Right atrium auricular region (tissue), 2 donors: Measurements from ENCODE around the gene SEMA3A. TPM values are rescaled to one million over a fixed set of nuclear protein-coding genes. Genes with fewer than 3 reads are reported as not detected.

Source experiments
- DNase-seq: peaks from one replicate; pipeline ENCODE4 v3.0.0-alpha.2; 2019; ENCODE audit warnings: low spot score
- H3K27ac ChIP-seq, 2 donors: fragments of 200-600 bp; sonication (generic); 1 replicate in 1 of 2; 2 replicates in 1 of 2; pipeline ENCODE4 v1.5.1; 2016 to 2019
- H3K27me3 ChIP-seq, 2 donors: fragments of 200-600 bp; sonication (generic); one replicate each; pipeline versions ENCODE4 v1.5.1 to v1.6.0; 2017 to 2019
- H3K36me3 ChIP-seq: fragments of 200-600 bp; sonication (generic); one replicate; pipeline ENCODE4 v1.5.1; 2016
- H3K4me1 ChIP-seq, 2 donors: fragments of 200-600 bp; sonication (generic); one replicate each; pipeline versions ENCODE4 v1.5.1 to v1.6.0; 2017 to 2019
- H3K4me3 ChIP-seq, 2 donors: fragments of 200-600 bp; sonication (generic); 1 replicate in 1 of 2; 2 replicates in 1 of 2; pipeline ENCODE4 v1.5.1; 2017 to 2019; ENCODE audit warnings: mild to moderate bottlenecking in 1 of 2, moderate library complexity in 1 of 2
- H3K9me3 ChIP-seq, 2 donors: fragments of 200-600 bp; sonication (generic); one replicate each; pipeline ENCODE4 v1.5.1; 2019
- total RNA-seq, 2 donors: library from RNA; depleted of rRNA; stranded (reverse); fragments of >200 nt; gene quantifications; one replicate each; pipeline ENCODE4 v1.1.0, GENCODE V29; 2016
- TF ChIP-seq, protein P1 (sequence below), 2 donors: fragments of 200-600 bp; sonication (generic); IDR thresholded peaks; one replicate each; pipeline ENCODE4 v1.5.1; 2019; ENCODE audit warnings: antibody characterized with exemption in 2 of 2

SEMA3A gene
- total RNA-seq, 2 donors from 2014 or later = 3.6 to 6.1 TPM

DNA sequence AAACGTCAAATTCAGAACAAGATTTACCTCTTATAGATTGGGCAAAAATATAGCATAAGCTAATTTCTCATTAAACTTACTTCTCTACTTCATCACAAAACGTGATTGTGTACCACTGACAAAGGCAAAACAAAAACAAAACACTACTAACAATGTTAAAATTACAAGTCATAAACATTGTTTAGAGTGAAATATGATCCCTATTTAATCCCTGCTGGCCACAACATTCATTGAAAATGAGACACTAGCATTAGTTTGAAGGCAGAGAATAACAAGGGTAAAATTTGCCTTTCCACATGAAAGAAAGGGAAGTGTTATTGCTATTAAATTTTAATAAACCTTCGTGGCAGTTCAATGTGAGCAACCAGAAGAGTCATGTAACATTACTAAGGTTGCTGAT, 45.0 kb downstream of the SEMA3A start:
- H3K36me3 ChIP-seq = no peaks in the 10 kb centered on the region
- H3K27ac ChIP-seq = no peak overlapping the region
- DNase-seq = no peak
- no peaks in the 10 kb centered on the region for H3K4me1 ChIP-seq
- TF ChIP-seq, protein P1, sequence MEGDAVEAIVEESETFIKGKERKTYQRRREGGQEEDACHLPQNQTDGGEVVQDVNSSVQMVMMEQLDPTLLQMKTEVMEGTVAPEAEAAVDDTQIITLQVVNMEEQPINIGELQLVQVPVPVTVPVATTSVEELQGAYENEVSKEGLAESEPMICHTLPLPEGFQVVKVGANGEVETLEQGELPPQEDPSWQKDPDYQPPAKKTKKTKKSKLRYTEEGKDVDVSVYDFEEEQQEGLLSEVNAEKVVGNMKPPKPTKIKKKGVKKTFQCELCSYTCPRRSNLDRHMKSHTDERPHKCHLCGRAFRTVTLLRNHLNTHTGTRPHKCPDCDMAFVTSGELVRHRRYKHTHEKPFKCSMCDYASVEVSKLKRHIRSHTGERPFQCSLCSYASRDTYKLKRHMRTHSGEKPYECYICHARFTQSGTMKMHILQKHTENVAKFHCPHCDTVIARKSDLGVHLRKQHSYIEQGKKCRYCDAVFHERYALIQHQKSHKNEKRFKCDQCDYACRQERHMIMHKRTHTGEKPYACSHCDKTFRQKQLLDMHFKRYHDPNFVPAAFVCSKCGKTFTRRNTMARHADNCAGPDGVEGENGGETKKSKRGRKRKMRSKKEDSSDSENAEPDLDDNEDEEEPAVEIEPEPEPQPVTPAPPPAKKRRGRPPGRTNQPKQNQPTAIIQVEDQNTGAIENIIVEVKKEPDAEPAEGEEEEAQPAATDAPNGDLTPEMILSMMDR (IDR thresholded peaks at IDR 0.05) = no peak
- no peaks in the 10 kb centered on the region for H3K9me3 ChIP-seq
- no peaks in the 10 kb centered on the region for H3K27me3 ChIP-seq
- H3K4me3 ChIP-seq = no peak overlapping the region

DNA sequence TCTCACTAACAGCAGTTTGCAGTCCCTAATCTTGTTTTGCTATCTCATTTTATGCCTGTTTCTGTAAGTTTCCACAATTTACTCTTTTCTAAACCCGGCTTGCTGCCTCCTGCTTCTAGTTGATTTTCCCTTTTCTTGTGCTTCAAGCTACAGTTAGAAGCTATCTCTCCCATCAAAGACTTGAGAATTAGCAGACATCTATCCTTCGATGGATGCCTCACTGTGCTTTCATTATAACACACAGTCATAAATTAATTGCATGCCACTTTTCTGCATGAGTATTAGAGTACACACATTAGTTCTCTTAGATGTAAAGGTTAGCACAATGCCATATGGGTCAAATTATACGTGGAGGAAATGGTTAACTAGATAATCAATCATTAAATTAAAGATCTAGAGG, 48.7 kb downstream of the SEMA3A start:
- no peak for DNase-seq
- H3K4me1 ChIP-seq = no peaks in the 10 kb centered on the region

DNA sequence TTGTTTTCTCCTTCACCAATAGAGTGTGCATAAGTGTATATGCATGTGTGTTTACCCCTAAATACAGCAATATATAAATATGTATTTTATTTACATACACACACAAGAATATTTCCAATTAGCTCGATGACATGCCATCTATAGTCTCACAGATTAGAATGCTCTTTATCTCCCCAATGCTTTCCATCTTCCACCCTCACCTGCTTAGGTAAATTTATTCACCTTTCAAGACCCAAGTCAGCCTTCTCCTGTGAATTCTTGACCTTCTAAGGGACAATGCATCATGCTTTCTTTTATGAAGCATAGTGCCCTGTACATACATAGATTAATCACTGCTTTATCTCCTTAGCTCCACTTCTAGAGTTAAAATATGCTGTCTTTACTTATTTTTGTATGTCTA, 49.7 kb downstream of the SEMA3A start:
- no peak overlapping the region for H3K4me3 ChIP-seq
- H3K36me3 ChIP-seq = no peaks in the 10 kb centered on the region
- no peaks in the 10 kb centered on the region for H3K9me3 ChIP-seq
- no peak for DNase-seq
- TF ChIP-seq, protein P1 (IDR thresholded peaks at IDR 0.05) = no peak
- no peaks in the 10 kb centered on the region for H3K27me3 ChIP-seq
- H3K27ac ChIP-seq = no peak overlapping the region
- no peaks in the 10 kb centered on the region for H3K4me1 ChIP-seq

More for the DNA sequence above, 48.7 kb downstream of the SEMA3A start:
- H3K4me3 ChIP-seq = no peak overlapping the region
- H3K27me3 ChIP-seq = no peaks in the 10 kb centered on the region
- H3K9me3 ChIP-seq = no peaks in the 10 kb centered on the region
- TF ChIP-seq, protein P1 (IDR thresholded peaks at IDR 0.05) = no peak
- H3K36me3 ChIP-seq = no peaks in the 10 kb centered on the region
- no peak overlapping the region for H3K27ac ChIP-seq

DNA sequence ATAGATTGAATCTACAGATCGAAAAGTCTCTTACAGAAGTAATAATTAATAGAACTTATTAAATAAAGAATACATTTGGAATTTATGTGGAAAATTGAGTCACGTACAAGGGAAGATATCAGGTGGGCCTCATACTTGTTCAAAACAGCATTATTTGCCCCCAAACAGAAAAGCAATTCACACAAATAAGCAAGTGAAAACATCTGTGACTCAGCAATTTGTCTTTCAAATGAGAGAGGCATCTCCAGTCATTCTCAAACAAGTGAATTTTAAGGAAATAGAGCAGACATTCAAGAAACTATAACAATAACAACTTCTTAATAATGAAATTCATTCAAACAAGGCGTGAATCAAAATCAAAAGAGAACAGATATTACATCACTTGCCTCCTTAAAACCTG, 50.1 kb downstream of the SEMA3A start:
- H3K27ac ChIP-seq = no peak overlapping the region
- TF ChIP-seq, protein P1 (IDR thresholded peaks at IDR 0.05) = no peak
- no peaks in the 10 kb centered on the region for H3K4me1 ChIP-seq
- H3K9me3 ChIP-seq = no peaks in the 10 kb centered on the region
- H3K4me3 ChIP-seq = no peak overlapping the region
- H3K36me3 ChIP-seq = no peaks in the 10 kb centered on the region
- no peaks in the 10 kb centered on the region for H3K27me3 ChIP-seq
- DNase-seq = no peak

DNA sequence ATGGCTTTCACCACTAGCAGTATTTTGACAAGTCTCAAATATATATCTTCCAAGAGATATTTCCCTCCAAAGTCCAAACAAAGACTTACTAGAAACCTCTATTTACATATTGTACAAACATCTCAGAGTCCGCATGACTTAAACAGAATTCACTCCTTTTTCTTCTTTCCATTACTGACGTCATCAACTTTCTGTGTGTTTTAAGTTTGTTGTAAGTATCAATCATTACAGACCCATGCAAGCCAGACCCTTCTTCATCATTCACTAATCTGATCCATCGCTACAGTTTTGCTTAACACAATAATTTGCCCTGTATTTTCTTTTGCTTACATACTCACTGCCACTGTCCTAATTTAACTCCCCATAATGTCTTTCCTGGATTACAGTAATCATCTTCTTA, 51.9 kb downstream of the SEMA3A start:
- H3K27me3 ChIP-seq = no peaks in the 10 kb centered on the region
- H3K27ac ChIP-seq = no peak overlapping the region
- H3K4me3 ChIP-seq = no peak overlapping the region
- DNase-seq = no peak
- TF ChIP-seq, protein P1 (IDR thresholded peaks at IDR 0.05) = no peak
- H3K9me3 ChIP-seq = no peaks in the 10 kb centered on the region
- H3K36me3 ChIP-seq = no peaks in the 10 kb centered on the region
- H3K4me1 ChIP-seq = no peaks in the 10 kb centered on the region

DNA sequence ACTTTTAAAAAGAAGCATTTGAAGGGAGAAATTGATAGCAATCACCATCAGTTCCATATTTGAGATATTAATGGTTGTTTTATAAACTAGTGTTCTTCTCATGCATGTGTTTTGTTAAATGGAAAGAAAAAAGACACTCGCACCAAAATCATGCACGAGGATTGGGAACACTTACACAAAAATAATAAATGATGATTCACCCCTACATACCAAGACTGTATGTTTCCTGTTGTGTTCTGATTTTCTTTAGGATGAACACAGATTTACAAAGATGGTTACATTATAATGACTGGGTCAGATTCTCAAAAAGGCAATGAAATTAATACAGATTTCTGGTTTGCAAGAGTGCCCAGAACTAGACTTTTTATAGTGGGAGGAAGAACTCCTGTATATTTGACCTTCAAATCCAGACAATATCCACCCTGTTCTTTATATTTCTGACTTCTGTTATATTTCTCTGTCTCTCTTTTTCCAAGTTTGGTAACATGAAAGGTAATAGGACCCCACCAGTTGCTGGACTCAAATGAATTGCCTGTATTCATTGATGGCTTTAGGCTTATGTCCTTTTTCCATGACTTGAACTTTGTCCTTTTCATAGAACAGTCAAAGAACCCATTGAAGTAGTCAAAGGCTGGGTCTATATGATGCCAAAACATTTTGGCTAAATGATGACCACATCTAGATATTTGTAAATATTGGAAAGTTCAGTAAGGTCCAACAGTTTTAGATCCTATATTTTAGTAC, 54.4 kb downstream of the SEMA3A start:
- TF ChIP-seq, protein P1 (IDR thresholded peaks at IDR 0.05) = no peak
- no peak overlapping the region for H3K27ac ChIP-seq
- H3K9me3 ChIP-seq = no peaks in the 10 kb centered on the region
- H3K27me3 ChIP-seq = no peaks in the 10 kb centered on the region
- H3K36me3 ChIP-seq = no peaks in the 10 kb centered on the region
- no peak for DNase-seq
- no peaks in the 10 kb centered on the region for H3K4me1 ChIP-seq
- no peak overlapping the region for H3K4me3 ChIP-seq
